Inflammatory macrophage treated with lipopolysaccharide for 1 hour (primary cell): Measurements from ENCODE around the gene HOXD12.

Source experiments
- DNase-seq, 2 donors: peaks; one replicate each; pipeline ENCODE4 v3.0.0-alpha.2; 2020 to 2022

Gene HOXD12

DNA sequence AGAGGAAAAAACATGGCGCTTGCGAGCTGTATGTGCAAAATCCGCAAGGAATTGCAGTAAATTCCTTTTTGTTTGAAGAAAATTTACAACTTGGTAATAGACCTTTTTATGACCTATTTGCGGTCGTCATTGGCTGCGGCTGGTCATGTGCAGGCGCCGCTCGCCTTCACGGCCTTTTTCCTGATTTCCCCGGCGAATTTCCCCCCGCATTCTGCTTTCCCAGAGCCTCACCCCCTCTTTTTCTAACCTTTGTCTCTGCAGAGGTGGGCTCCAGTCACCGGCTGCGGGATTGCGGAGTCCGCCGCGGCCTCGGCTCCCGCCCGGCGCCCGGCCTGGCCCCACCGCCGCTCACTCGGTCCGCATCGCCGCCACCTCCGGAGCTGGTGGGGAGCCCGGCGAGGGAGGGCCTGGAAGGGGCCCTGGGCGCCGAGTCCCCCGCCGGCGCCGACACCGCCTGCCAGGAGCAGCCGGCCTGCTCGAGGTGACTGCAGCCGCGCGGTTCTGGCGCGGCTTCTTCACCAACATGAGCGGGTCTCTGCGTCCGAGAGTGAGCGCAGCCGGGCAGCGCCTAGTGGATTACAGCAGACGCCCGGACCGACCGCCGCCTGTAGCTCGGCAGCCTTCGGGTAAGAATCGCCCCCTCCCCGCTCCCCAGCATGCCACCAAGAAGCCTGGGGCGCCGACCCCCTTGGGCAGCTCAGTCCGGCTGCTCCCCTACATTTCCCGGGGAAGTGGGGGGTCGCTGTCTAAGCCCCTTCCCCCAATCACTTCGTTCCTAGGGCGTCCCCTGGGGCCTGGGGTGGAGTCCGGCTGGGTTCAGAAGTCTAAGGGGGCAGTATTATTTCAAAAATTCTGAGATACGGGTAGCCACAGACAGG is 37.0 kb downstream of the HOXD12 start:
- DNase-seq = no peak

DNA sequence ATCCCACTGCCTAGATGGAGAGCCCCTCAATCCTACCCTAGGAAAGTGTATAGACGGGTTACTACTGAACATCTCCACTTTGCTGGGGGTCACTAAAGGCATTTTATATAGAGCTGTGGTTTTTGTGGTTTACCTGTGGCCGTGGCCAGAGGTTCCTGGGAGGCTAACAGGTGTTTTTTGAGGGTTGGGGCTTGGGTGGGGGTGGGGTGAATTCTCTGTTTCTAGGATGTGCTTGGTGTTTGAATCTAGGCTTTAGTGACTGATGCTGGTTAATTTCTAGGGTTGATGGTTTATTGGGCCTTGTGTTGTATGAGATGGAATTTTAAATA is 37.6 kb downstream of the HOXD12 start:
- DNase-seq = no peak

DNA sequence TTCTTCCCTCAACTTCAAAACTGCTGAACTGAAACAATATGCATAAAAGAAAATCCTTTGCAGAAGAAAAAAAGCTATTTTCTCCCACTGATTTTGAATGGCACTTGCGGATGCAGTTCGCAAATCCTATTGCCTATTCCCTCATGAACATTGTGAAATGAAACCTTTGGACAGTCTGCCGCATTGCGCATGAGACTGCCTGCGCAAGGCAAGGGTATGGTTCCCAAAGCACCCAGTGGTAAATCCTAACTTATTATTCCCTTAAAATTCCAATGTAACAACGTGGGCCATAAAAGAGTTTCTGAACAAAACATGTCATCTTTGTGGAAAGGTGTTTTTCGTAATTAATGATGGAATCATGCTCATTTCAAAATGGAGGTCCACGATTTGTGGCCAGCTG is 38.3 kb downstream of the HOXD12 start:
- no peak for DNase-seq

GRCh38 chr2:176138526-176138922 is 38.9 kb downstream of the HOXD12 start:
- no peak for DNase-seq

DNA sequence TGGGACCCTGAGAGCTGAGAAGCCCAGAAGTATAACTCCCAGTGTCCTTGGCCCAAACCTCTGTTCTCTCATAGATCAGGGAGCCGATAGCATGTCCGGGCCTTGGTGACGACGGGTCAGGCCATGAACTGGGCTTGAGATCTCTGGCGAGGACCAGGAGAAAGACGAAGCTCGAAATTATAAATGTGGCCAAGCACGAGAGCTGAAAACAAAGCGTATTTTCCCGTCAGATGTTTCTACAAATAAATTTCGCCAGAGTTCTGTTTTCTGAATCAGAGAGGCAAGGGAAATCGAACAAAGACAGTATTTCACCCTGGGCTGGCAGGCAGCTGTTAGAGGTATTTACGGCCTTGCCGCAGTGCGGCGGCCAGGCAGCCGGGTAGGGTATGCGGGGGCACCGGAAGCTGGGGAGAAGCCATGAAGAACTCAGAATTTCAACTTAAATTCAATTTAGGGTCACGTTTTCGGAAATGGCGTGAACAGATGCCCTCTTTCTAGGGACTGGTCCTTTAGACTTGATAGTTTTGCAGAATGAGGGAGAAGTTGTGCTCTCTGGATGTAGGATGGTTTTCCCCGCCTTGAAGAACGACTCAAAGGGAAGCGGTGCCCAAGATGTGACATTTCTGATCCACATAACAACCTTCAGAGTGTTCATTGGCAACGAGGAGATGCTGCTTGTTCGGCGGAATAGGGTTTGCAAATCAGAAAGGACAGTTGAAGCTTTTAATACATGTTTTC is 39.5 kb downstream of the HOXD12 start:
- DNase-seq = no peak

DNA sequence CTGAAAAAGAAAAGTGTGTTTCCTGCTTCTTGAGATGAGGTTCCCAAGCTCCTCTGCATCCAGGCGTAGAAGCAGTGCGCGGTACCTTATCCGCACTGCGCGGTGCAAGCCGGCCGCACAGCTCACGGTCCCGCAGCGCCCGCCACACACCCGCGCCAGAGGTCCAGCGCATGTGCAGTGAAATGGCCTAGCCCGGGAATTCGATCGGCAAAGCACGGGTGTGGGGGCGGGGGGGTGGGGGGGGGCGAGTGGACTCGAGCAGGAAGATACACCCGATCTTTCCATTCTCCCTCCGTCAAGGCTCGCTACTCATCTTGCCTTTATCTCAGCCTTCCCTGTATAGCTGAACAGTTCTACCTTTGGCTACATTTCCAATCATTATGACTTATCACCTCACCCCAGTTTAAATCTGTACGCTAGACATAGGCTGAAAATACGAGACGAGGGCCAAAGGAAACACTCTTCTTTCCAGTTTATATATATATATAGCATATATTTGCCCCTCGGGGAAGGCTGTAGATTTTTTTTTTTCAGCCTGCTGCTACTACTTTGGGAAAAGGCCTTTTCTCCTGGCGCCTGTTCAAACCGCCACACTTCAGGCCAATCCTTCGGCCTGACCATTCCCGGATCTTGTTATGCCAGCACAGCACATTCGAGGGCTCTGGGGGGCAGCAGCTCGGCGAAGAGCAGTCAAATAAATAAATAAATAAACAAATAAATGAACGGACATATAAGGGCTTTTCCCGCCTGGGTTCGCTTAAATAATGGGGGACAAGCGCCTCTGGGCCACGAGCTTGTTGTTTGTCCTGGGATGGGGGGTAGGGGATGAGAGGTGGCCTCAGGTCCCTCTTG is 40.3 kb downstream of the HOXD12 start:
- DNase-seq = no peak

GRCh38 chr2:176140513-176141317 is 41.1 kb downstream of the HOXD12 start:
- peak in 1 of 2 donors; percentile 49 for DNase-seq

- DNase-seq = no peak
These were observed 42.7 kb downstream of the HOXD12 start for GRCh38 chr2:176142281-176142680.

DNA sequence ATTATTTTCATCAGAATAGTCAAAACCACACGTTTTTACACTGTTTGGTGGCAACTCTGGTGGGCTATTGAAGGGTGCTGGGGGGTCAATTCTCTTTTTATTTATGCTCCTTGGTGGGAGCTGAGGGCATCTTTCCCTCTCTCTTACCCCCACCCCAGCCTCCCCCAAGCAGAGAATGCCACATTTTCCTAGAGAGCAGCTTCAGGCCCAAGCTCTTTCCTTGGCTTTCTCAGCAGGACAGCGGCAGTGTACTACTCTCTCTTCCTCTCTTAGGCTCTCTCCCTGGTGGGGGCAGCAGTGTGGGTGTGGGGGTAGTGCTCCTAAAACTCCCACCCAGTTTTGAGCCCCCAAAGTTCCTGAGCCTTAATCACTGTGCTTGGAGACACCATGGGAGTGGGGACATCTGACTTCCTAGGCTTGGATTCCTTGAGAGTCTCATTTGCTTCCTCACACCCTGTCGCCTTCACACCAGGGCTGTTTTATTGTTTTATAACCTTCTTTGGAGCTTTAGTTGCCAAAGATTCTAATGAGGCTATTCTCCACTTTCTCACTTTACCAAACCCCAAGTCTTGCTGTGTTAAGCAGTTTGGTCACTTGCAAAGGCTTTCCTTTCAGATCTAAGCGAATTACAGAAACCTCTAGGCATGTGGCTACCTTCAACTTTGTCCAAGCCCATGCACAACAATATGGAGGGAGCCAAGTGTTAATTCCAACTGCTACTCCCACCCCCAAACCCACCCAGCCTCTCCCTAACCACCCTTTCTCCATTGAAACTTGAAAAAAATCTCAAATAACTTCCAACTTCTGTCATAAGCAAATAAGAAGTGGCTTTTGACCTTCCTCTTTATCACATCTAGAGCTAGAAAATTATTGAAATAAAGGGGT is 45.7 kb downstream of the HOXD12 start:
- no peak for DNase-seq

DNA sequence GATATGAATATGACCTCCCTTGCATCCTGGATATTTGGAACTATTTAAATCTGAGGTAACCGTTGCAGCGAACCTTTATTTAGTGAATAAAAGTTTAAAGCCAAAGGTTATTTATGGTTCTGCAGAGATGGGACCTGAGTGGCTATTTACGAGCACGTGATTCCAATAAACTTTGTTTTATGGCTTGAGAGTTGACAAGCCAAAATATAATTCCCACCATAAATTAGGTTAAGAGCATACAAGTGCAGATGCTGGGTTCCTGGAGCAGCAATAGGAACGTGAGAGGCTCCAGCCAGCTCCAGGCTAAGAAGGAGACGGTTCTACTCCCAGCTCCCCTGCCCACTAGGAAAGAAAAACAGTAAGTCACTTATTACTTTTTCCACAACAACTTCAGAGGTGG is 46.5 kb downstream of the HOXD12 start:
- DNase-seq = no peak

- DNase-seq = no peak
These were observed 47.0 kb downstream of the HOXD12 start for GRCh38 chr2:176146645-176147044.

DNA sequence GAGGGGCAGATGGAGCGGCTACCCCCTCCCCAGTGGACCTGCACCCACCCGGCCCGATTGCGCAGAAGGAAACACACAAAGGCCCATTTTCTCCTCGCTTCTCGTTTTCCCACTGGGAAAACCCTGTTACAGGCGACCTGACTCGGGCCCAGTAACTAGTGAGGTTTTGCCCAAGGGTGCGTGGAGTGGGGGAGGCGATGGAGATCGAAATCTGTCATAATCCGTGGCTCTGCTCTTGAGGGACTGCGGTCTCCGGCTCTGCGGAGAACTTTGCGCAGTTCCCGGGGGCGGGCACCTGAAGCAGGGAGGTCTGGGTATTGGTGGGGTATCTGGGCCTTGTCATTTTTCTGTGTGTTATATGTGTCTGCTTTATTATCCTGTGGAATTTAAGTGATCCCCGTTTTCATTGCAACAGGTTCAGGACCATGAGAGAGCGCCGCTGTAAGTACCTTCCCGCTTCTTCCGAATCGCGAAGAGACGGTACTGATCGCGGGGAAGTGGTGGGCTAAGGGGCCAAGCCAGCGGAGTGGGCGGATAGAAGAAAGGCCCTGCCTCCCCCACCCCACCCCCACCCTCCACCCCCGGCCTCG is 47.7 kb downstream of the HOXD12 start:
- no peak for DNase-seq

GRCh38 chr2:176147800-176148496 is 48.4 kb downstream of the HOXD12 start:
- no peak for DNase-seq

GRCh38 chr2:176148751-176149421 is 49.3 kb downstream of the HOXD12 start:
- DNase-seq = no peak

DNA sequence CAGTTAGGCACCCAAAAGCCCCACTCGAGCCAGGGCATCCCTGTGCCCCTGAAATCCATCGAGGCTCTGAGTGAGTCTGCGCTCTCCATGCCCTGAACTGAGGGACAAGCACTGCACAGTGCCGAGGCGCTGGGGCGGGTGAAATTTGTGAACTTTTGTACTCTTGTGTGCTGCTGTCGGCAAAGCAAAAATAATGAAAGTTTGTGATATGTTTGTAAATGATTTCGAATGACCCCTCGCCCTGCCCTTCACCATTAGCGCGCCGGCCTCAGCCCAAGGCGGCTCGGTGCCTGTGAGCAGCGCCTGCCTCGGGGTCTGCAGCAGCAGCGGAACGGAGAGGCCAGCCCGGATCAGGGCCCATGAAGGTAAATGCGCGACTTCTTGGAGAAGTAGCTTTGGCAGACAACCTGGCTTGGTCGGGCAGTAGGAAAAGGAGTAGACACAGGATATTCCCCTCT is 49.9 kb downstream of the HOXD12 start:
- DNase-seq = no peak

DNA sequence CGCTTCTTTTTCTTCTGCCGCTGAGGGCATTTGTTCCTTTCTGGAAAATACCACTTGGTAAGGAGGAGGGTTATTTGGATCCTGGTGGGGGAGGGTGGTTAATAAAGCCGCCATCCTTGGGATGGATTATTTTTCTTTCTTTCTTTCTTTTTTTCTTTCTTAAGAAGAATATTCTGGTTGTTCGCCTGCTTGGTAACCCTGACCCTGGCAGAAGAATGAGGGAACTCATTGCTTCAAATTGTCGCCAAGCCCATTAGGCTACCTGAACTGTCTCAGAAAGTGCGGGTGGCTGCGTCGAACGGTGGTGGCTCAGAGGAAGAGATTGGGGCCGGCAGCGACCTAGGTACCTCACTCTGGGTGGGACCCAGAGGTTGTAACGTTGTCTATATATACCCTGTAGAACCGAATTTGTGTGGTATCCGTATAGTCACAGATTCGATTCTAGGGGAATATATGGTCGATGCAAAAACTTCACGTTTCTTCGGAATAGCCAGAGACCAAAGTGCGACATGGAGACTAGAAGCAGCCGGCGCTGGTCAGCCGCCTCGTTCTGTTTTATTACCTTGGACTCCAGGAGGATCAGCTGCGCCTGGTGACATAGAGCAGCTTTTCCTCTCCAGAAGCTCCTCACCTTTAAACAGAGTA is 50.5 kb downstream of the HOXD12 start:
- no peak for DNase-seq

DNA sequence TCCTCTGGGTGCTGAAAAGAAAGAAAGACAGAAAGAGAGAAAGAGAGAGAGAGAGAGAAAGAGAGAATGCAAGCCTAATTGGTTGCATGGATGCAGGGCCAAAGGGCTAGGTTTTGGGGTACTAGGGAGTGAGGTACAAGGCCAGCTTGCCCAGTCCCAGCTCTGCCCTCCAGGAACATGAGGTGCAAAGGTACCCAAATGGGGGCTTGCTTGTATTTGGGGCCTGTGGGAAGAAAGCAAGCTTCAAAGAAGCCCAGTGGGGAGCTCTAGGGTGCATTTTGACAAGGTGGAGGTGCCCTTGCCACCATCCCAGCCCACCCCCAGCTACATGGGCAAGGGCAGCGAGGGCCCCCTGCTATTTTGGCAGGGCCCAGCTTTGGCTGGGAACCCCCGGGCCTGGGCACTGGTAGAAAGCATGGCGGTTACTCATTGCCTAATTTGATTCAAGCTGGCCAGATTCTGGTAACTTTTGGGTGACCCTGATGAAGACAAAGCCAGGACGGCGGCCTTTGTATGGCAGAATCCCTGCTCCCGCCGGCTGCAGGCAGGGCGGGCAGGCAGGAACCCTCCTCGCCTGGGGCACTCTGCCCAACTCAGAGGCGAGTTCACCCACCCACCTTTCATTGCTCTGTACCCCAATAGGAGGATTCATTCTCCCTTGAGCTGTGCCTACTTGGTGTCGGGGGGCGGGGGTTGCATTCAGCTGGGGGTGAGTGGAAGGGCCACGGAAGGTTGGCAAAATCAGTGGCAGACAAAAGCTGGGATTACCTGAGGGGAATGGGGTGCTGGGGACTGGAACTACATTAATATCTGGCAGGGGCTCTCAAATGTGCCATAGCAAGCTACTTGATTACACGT is 51.2 kb downstream of the HOXD12 start:
- DNase-seq = no peak
